Measurements from ENCODE around the gene TRMT44. TPM values are rescaled to one million over a fixed set of nuclear protein-coding genes. Genes with fewer than 3 reads are reported as not detected.
"Not testable (repeated sequence)": the region's sequence is repeated elsewhere in the genome, so short reads cannot be mapped to it uniquely, and the experiment has no call there.

Gene TRMT44
- polyA plus RNA-seq, 4 donors: 14.2 to 16.4 (median 15.5) TPM

DNA sequence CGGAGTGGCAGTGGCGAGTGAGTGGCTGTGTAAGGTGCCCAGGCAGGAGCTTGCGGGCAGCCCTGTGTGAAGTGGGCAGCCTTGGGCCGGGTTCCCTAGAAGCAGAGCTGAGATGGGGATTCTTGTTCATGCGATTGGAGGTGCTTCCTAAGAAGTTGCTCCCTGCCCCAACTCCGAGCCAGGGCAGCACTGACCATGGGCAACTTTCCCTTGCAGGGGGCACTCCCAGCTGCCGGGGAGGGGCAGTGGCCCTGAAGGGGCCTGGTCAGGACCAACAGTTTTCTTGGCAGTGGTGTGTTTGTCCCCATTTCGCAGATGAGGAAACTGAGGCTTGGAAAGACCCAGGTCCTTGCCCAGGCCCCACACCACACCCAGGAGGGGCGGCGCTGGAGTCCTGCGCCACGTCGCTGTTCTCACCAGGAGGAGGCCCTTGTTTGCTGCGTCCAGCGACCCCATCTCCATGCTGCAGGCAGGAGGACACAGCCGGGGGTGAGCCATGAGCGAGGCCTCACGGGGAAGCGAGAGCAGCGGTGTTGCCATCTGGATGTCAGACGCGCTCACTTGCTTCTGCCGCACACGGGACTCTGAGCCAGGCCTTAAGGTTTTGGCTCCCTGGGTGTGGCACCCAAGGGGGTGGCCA lies 68.9 kb downstream of the TRMT44 start:
- no peak for DNase-seq (ENCODE audit: low read depth in 4 of 4, low spot score in 3 of 4)

DNA sequence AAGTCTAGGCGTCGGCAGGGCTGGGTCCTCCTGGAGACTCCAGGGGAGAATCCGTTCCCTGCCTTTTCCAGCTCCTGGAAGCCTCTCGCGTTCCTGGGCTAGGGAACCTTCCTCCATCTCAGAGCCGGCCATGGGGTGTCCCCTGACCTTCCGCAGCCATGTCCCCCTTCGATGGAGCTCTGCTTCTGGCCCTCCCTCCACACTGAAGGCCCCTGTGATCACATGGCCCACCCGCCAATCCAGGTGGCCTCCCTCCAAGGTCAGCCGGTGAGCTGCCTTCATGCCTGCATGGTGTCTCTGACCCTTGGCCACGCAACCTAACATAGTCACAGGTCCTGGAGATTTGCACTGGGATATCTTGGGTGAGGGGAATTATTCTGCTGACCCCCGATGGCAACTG lies 69.6 kb downstream of the TRMT44 start:
- DNase-seq (ENCODE audit: low read depth in 4 of 4, low spot score in 3 of 4): no peak

GRCh38 chr4:8510611-8511285 lies 70.2 kb downstream of the TRMT44 start:
- DNase-seq (ENCODE audit: low read depth in 4 of 4, low spot score in 3 of 4): no peak

DNA sequence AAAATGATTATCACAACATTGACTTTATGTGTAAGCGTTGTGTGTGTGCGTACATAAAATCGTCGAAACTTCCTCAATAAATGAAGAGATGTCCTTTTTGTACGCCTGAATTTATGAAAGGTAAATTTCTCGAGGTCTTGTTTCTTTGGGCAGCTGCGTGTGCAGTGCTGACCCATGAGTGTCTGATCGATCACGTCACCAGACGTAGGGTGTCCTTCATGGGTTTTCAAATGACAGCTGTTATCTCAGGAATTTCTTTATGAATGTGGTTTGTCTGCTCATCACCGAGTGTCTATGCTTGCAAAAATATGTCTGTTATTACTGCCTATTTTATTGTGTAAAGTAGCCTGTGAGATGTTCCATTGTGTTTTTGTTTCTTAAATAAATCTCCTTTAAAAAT lies 71.9 kb downstream of the TRMT44 start:
- no peak for DNase-seq (ENCODE audit: low read depth in 4 of 4, low spot score in 3 of 4)

DNA sequence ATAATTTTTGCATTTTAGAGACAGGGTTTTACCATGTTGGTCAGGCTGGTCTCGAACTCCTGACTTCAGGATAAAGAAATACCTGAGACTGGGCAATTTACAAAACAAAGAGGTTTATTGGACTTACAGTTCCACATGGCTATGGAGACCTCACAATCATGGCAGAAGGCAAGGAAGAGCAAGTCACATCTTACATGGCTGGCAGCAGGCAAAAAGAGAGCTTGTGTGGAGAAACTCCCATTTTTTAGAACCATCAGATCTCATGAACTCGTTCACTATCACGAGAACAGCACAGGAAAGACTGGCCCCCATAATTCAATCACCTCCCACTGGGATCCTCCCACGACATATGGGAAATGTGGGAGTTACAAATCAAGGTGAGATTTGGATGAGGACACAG lies 72.5 kb downstream of the TRMT44 start:
- DNase-seq (ENCODE audit: low read depth in 4 of 4, low spot score in 3 of 4): not testable (repeated sequence)

GRCh38 chr4:8513931-8514330 lies 73.4 kb downstream of the TRMT44 start:
- DNase-seq (ENCODE audit: low read depth in 4 of 4, low spot score in 3 of 4): no peak

GRCh38 chr4:8514391-8514790 lies 73.8 kb downstream of the TRMT44 start:
- DNase-seq (ENCODE audit: low read depth in 4 of 4, low spot score in 3 of 4): no peak

GRCh38 chr4:8515316-8516060 lies 74.9 kb downstream of the TRMT44 start:
- no peak for DNase-seq (ENCODE audit: low read depth in 4 of 4, low spot score in 3 of 4)

DNA sequence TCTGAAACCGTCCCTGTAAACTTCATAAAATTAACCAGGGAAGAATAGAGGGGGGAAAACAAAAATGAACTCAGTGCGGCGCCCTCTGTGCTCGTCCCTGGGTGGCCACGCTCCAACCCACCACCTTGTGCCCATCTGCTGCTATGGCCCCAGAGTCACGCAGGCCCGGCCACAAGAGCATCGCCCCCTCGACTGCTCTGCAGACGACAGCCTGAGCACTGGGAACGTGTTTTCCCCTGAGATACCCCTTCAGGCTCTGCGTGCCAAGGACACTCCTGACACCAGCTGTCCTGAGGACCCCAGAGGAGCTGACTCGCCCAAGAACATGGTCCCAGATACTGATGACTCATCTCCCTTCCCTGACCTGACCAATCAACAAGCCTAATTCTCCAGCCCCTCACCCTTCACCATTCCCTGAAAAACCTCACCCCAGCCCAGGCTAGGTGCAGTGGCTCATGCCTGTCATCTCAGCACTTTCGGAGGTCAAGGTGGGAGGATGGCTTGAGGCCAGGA lies 75.5 kb downstream of the TRMT44 start:
- DNase-seq (ENCODE audit: low read depth in 4 of 4, low spot score in 3 of 4): no peak

GRCh38 chr4:8516996-8517550 lies 76.5 kb downstream of the TRMT44 start:
- no peak for DNase-seq (ENCODE audit: low read depth in 4 of 4, low spot score in 3 of 4)

- DNase-seq (ENCODE audit: low read depth in 4 of 4, low spot score in 3 of 4): no peak
These were observed 77.4 kb downstream of the TRMT44 start for GRCh38 chr4:8517946-8518345.

- DNase-seq (ENCODE audit: low read depth in 4 of 4, low spot score in 3 of 4): no peak
These were observed 81.9 kb downstream of the TRMT44 start for GRCh38 chr4:8522160-8523120.

DNA sequence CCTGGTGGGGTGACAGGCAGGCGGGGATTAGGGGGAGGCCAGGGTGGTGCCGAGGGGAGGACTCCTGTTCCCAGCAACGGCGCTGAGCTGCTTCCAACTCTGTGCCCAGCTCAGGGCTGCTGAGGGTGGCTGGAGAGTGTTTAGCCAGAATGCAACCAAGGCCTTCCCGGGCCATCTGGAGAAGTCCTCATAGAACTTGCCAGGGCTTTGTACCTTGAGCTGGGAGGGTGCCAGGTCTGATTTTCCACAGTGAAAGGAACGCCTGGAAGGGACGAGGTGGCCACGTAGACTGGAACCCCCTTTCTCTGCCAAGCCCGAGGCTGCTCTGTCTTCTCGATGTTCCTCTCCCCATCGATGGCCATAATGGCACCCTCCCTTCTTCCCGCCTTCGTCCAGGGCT lies 82.6 kb downstream of the TRMT44 start:
- no peak for DNase-seq (ENCODE audit: low read depth in 4 of 4, low spot score in 3 of 4)

DNA sequence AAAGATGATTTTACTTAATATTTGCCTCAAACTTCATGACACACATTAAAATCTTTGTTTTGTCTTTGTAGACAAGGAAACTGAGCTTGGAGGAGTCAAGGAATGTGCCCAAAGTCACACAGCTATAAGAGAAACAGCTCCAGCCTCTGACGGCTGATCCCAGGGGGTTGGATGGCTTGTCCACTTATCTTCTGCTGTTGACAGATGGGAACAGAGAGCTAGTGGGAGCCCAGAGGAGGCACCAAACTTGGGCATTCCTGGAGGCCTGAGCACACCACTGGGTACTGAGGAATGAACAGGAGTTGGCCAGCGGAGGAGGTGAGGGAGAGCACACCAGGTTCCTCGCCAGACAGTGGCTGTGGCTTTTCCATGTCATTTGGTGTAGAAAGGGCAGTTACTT lies 83.2 kb downstream of the TRMT44 start:
- DNase-seq (ENCODE audit: low read depth in 4 of 4, low spot score in 3 of 4): no peak

DNA sequence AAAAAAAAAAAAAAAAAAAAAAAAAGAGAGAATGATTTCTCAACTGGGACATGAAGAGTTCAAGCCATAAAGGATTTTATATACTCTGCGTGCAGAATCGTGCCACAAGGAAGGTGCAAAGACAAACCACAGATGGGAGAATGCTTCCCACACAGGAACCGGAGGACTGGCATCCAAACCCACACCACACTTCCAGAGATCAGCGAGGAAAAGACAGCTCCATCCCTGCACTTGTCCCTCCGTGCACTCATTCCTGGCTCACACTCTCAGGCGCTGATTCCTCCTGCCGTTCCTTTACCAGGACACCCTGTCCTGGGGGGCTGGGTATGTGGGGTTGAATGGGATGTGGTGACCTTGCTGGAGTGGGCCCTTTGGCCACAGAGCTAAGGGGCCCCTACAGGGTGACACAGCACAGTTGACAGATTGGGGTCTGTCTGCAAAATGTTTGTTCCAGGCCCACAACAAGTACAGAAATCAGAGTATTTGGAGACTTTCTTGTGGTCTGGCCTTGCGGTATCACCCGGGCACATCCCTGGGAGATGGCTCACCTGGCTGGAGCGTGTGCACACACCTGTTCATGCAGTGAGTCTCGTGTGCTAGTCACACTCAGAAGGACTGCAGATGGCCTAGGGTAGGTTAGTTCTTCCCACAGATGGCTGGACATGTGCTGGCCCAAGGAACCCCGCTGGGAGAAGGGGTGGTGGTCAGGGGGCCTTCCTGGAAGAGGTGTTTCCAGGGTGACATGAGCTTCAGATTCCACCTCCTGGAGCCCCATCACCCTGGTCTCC lies 84.2 kb downstream of the TRMT44 start:
- DNase-seq (ENCODE audit: low read depth in 4 of 4, low spot score in 3 of 4): no peak

DNA sequence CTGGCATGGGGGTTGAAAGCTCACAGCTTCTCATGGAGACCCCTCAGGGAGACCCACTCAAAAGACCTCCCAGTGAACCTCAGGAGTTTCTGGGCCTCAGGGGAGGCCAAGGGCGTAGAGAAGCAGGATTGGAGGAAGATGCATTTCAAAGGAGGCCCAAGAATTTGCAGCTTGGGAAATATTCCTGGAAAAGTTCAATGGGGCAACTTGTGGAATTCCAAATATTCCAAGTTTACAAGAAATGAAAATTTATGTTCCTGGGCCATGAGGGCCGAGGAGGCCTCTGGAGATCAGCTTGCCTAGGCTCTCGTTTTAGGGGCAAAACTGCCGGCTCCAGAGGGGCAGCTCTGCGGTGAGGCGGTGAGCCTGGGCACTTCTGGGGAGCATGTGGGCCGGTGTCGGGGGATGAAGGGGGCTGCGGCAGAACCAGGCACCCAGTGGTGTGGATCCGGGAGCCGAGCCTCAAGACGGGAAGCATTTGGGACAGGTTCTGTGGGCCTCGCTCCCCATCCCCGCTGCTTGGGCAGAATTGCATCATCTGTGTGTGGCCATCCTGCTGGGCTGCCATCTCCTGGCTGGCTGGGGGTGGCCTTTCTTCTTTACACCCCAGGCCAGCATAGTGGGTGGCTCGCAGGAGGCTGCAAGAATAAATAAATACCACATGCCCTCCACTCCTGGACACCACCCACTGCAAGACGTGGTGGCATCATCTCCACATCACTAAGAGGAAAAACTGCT lies 85.0 kb downstream of the TRMT44 start:
- DNase-seq (ENCODE audit: low read depth in 4 of 4, low spot score in 3 of 4): no peak
